Measurements from ENCODE around the gene HSPB7.
"Not testable (repeated sequence)": the region's sequence is repeated elsewhere in the genome, so short reads cannot be mapped to it uniquely, and the experiment has no call there.

Gene HSPB7

DNA sequence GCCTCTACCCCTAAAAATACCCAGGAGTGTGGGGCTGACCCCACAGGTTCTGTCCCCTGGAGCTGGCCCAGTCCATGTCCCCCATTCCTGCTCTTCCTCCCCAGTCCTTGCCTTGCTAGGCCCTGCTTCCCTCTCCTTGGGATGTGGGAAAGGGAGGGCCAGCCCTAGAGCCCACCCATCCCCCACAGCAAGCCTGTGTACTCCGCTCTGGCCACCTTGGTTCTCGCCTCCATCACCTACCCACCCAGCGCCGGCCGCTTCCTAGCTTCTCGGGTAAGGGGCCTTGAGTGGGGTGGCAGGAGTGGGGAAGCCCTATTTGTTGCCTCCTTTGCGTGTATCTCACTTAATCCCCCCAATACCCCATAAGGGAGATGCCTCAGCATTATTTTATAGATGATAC lies 32.5 kb upstream of the HSPB7 start:
- DNase-seq (ENCODE audit: low read depth in 3 of 3): no peak

GRCh38 chr1:16048573-16049189 lies 30.8 kb upstream of the HSPB7 start:
- DNase-seq (ENCODE audit: low read depth in 3 of 3): peak in 2 of 3 experiments; percentile 23 to 32

DNA sequence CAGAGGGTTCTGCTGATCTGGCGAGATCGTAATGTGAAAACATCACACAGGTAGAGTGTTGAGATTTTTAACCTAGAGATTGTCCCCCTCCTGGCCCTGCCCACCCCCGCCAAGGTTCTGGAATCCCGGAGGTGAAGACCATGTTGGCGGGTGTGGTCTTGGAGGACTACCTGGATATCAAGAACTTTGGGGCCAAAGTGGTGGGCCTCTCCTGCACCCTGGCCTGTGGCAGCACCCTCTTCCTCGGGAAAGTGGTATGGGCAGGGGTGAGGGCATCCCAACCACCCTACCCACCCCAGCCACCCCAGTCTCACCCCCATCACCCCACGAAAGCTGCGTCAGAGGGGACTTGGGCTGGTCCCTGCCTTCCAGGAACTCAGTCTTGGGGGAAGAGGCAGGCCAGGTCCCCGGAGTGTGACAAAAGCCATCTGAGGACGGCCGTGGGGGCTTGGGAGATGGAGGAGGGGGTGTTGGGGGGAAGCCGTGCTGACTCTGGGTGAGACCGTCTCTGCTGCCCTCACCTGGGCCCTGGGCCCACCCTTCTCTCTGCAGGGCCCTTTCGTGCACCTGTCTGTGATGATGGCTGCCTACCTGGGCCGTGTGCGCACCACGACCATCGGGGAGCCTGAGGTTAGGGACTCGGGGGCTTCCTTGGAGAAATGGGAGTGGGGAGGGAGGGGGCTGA lies 30.1 kb upstream of the HSPB7 start:
- no peak for DNase-seq (ENCODE audit: low read depth in 3 of 3)

- no peak for DNase-seq (ENCODE audit: low read depth in 3 of 3)
These were observed 29.0 kb upstream of the HSPB7 start for GRCh38 chr1:16046842-16047241.

DNA sequence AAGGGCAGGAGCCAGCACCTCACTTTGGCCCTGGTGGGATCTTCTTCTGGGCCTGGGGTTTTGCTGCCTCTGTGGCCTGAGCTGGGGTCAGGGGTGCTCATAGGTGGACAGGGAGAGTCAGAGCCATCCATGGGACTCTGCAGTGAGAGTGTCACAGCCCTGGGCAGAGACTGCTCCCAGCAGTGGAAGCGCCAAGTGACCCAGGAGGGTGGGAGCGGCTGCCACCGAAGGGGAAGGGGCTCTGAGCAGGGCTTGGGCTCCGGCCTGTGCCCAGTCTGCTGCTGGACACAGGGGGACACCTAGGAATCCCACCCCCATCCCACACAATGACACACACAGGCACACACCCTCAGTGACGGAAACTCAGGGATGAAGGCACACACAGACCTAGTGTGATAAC lies 26.1 kb upstream of the HSPB7 start:
- DNase-seq (ENCODE audit: low read depth in 3 of 3): no peak

GRCh38 chr1:16043521-16043920 lies 25.7 kb upstream of the HSPB7 start, which contains the start of gene CLCNKB:
CLCNKB (plus strand) TSS chr1:16043782; CDS start chr1:16044493, 711 bp downstream.
- no peak for DNase-seq (ENCODE audit: low read depth in 3 of 3)

- not testable (repeated sequence) for DNase-seq (ENCODE audit: low read depth in 3 of 3)
These were observed 24.8 kb upstream of the HSPB7 start for GRCh38 chr1:16042654-16043053.

DNA sequence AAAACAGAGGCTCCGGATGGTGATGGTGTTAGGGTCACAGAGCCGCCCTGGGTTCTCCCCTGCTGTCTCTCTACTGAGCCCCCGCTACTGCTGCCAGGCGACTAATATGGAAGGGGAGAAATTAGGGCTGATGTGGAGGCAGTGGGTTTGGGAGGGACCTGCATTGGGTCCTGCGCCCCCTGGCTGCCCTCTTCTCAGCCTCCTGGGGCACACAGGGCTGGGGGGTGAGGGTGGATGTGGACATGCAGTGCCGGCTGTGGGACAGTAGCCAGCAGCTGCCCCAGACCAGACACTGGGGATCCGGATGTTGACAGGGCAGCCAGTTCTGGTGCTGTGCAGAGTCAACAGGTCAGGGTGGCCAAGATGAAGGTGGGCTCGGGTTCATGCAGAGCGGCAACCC lies 24.3 kb upstream of the HSPB7 start:
- DNase-seq (ENCODE audit: low read depth in 3 of 3): no peak

DNA sequence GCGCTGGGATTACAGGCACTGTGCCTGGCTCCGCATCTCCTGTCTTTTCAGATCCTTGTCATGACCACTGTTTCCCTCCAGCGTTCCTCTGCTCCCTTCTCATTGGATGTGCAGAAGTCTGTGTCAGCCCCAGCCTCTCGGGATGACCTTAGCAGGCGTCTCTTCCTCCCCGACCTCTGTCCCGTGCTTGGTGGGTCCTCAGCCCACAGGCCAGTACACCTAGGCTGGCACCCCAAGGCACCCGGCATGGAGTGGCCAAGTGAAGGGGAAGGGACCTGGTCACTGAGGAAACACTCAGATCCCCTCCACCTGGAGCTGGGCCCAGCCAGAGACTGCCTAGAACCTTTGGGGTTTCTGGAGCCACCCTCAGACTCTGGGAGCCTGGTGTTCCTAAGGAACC lies 23.4 kb upstream of the HSPB7 start:
- DNase-seq (ENCODE audit: low read depth in 3 of 3): no peak

DNA sequence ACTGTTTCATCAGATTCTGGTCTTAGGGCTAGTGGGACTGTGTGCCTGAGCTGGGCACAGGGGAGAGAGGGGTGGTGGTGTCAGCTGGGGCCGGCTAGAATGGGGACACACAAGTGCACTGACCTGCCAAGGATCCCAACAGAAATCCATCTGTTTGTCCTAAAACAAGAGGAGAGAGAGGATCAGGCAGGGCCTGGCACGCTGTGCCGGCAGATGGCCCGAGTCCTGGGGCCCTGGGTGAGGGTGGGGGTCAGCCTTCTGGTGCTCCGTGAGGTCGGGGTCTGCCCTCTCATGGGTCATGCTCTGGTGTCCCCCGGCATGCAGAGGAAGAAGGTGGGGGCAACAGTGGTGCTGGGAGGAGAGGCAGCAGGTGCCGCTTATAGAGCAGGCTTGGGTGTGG lies 22.0 kb upstream of the HSPB7 start:
- not testable (repeated sequence) for DNase-seq (ENCODE audit: low read depth in 3 of 3)

DNA sequence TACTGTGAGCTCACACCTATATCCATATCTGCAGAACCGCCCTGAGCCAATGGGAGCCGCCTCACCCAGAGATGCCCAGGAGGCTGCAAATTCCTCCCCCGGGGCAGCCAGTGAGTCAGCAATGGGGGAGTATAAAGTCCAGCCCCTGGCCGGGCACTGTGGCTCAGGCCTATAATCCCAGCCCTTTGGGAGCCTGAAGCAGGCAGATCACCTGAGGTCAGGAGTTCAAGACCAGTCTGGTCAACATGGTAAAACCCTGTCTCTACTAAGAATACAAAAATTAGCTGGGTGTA lies 20.7 kb upstream of the HSPB7 start:
- DNase-seq (ENCODE audit: low read depth in 3 of 3): no peak

DNA sequence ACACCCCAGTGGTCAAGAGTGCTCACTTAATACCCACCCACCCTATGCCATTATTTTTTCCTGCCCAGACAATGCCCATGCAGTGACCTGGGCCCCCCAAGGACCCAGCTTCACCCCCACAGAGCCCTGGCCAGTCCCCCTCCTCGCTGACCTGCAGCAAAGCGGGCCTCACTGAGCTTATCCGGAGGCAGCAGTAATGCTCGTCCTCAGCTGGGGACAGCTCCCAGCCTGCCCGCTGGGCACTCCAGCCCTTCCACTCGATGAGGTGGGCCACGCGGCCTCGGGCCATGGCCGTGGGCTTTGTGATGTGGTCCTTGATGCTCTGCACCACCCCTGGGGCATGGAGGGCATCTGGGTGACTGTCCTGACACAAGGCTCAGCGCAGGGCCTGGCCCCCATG lies 18.6 kb upstream of the HSPB7 start:
- DNase-seq (ENCODE audit: low read depth in 3 of 3): not testable (repeated sequence)

DNA sequence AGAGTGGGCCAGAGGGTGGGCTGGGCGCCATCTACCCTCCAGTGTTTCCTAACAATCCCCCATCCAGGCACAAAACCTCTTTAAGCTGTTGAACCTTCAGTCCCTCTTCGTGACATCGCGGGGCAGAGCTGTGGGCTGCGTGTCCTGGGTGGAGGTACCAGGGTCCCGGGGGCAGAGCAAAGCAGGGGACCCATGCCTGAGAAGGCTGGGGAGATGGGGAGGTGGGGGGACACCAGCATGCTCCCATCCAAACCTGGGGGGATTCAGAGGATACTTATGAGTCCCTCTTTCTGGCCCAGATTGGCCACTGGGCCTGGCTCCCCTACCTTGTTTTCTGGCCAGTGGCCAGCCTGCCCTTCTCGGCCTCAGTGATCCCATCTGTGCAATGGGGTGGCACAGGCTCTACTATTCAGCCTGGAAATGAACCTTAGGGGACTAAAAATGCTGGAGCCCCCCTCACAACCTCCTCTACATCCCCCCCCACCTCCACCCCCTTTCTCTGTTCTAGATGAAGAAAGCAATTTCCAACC lies 15.3 kb upstream of the HSPB7 start:
- DNase-seq (ENCODE audit: low read depth in 3 of 3): not testable (repeated sequence)

DNA sequence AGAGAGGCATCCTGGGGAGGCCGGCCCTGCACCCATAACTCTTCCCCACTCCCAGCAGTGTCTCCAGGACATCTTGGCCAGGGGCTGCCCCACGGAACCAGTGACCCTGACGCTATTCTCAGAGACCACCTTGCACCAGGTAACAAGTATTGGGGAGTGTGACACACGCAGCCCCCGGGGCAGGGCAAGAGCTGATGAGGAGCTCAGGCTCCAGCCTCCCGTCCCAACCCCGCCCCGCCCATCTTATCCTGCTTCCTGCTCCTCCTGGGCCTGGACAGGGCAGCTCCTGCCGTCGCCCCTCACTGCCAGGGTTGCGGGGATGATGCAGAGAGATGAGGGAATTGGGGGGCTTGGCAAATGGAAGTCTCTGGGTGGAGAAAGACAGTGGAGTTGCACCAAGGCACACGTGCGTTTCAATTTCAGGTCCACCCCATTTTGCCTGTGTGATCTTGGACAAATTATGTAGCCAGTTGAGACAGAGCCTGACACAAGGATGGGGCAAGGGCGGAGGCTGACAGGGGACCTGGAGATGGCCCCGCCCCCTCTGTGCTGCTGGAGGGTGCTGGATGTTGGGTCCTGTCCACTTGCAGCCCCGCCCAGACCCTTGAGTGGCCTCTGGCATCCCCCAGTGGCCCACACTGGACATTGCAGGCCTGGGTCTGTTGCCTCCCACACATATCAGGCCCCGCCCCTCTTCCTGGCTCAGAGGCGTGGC lies 14.7 kb upstream of the HSPB7 start:
- no peak for DNase-seq (ENCODE audit: low read depth in 3 of 3)

DNA sequence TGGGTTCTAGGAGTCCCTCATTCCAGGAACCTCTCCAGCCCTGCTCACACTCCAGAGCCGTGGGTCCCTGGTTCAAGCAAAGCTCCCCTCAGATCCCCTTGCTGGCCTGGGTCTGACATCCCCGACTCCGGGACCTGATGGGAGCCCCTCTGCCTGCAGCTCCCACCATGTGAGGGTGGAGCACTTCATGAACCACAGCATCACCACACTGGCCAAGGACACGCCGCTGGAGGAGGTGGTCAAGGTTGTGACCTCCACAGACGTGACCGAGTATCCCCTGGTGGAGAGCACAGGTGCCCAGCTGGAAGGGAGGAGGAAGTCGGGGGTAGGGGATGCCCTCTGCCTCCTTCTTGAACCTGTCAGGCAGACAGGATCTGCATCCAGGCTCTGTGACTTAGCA lies 13.7 kb upstream of the HSPB7 start:
- no peak for DNase-seq (ENCODE audit: low read depth in 3 of 3)

GRCh38 chr1:16029288-16029687 lies 11.4 kb upstream of the HSPB7 start:
- DNase-seq (ENCODE audit: low read depth in 3 of 3): no peak

- DNase-seq (ENCODE audit: low read depth in 3 of 3): not testable (repeated sequence)
These were observed 11.1 kb upstream of the HSPB7 start for GRCh38 chr1:16029003-16029268.

GRCh38 chr1:16028237-16029002 lies 10.6 kb upstream of the HSPB7 start:
- DNase-seq (ENCODE audit: low read depth in 3 of 3): no peak

GRCh38 chr1:16026723-16027484 lies 9.1 kb upstream of the HSPB7 start:
- DNase-seq (ENCODE audit: low read depth in 3 of 3): peak; percentile 20 to 26 (median 21)

DNA sequence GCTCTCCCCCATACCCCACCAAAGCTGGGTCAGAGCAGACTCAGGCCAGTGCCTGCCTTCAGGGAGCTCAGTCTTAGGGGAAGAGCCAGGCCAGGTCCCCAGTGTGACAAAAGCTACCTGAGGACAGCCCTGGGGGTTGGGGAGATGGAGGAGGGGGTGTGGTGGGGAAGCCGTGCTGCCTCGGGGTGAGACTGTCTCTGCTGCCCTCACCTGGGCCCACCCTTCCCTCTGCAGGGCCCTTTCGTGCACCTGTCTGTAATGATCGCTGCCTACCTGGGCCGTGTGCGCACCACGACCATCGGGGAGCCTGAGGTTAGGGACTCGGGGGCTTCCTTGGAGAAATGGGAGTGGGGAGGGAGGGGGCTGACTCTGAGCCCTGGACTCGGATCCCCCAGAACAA lies 8.5 kb upstream of the HSPB7 start:
- not testable (repeated sequence) for DNase-seq (ENCODE audit: low read depth in 3 of 3)

DNA sequence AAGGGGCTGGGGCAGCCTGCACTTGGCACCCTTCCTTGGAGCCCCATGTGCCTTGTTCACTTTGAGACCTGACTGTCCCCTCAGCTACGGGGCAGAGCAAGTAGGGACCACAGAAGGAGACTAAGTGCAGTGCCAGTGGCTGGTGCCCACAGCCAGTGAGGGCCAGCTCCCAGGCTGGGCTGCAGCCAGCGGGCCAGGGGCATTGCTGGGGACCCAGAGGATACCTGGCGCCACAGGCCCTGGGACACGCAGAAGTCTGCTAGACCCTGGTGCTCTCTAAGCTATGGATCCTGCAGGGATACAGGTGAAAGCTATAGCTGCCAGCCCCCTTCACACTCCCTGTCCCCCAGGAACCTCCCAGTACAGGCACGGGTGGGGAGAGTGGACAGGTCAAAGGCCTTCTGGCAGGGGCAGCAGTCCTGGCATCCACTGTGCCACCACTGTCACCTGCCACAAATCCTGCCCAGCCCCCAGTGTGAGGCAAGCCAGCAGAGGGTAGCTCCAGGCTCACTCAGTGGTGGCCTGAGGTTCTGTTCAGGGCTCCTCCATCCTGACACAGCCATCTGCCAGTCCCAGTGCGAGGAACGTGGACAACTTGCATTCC lies 5.3 kb upstream of the HSPB7 start:
- no peak for DNase-seq (ENCODE audit: low read depth in 3 of 3)
